ENCODE data around the gene COL5A1.

The COL5A1 gene

DNA sequence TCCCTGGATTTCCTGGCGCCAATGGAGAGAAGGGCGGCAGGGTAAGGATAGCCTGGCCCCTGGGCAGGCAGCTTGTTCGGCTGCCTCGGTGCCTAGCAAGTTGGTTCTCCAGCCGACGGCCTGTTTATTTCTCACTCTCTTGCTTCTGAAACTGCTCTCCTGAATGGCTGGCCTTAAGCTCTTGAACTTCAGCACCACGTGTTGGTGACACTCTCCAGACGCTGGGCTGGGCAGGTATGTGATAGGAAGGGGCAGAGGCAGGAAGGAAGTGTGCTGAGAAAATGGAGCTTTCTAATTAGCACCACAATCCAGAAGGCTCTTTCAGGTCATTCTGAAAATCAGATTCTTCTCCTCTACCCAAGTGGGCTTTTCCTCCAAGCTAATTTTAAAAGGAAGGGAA is 147.6 kb downstream of the COL5A1 start:
- Histone ChIP-seq H3K9me2 (ENCODE audit: low read depth, low read length) (no peaks in the 10 kb centered on the region), H3K9me3 (ENCODE audit: low read length) (no peaks in the 10 kb centered on the region), H3K79me2 (ENCODE audit: insufficient read depth, low read length) (no peaks in the 10 kb centered on the region), H3K27ac (ENCODE audit: low read depth, low read length, poor library complexity, severe bottlenecking) (no peak overlapping the region), H3K27me3 (ENCODE audit: insufficient read depth, low read length) (peaks cover 5% of the 10 kb centered on the region; the same call in 1 of the 2 replicates), H4K20me1 (ENCODE audit: insufficient read depth, low read length) (no peaks in the 10 kb centered on the region), H3K4me3 (ENCODE audit: low read depth, low read length, poor library complexity, severe bottlenecking) (no peak overlapping the region), H3K36me3 (ENCODE audit: insufficient read depth, low read length) (no peaks in the 10 kb centered on the region), H3F3A (ENCODE audit: insufficient read depth, low read length) (no peaks in the 10 kb centered on the region), H3K9ac (ENCODE audit: low read length) (no peak overlapping the region), H2AFZ (ENCODE audit: low read length) (no peak overlapping the region), H3K4me2 (ENCODE audit: low read length) (no peak overlapping the region), H3K4me1 (ENCODE audit: insufficient read depth, low read length, severe bottlenecking) (no peaks in the 10 kb centered on the region)
- no peak for TF ChIP-seq EZH2 (IDR thresholded peaks at IDR 0.05; ENCODE audit: borderline replicate concordance, low read length)
- TF ChIP-seq, protein P1, sequence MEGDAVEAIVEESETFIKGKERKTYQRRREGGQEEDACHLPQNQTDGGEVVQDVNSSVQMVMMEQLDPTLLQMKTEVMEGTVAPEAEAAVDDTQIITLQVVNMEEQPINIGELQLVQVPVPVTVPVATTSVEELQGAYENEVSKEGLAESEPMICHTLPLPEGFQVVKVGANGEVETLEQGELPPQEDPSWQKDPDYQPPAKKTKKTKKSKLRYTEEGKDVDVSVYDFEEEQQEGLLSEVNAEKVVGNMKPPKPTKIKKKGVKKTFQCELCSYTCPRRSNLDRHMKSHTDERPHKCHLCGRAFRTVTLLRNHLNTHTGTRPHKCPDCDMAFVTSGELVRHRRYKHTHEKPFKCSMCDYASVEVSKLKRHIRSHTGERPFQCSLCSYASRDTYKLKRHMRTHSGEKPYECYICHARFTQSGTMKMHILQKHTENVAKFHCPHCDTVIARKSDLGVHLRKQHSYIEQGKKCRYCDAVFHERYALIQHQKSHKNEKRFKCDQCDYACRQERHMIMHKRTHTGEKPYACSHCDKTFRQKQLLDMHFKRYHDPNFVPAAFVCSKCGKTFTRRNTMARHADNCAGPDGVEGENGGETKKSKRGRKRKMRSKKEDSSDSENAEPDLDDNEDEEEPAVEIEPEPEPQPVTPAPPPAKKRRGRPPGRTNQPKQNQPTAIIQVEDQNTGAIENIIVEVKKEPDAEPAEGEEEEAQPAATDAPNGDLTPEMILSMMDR (IDR thresholded peaks at IDR 0.05; ENCODE audit: low read length), result no peak

DNA sequence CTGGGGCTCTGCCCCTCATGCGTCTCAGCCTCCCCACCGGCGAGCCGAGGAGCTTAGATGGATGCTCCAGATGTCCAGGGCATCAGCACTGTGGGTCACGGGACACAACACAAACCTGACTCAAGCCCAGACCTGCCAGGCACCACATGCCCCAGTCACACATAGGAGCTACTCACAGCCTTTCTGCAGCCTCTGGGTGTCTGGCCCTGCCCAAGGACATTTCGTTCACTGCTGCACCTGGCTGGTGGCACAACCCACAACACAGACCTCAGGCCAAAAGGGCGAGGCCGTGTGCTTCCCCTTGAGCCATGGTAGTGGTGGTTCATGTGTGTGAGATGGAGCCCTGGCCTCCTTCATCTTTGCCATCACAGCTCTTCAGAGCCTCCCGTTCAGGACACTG is 149.4 kb downstream of the COL5A1 start:
- Histone ChIP-seq H3K4me3 (ENCODE audit: low read depth, low read length, poor library complexity, severe bottlenecking) (no peak overlapping the region), H3K9me3 (ENCODE audit: low read length) (no peaks in the 10 kb centered on the region), H3K27ac (ENCODE audit: low read depth, low read length, poor library complexity, severe bottlenecking) (no peak overlapping the region), H3K4me2 (ENCODE audit: low read length) (no peak overlapping the region), H3K79me2 (ENCODE audit: insufficient read depth, low read length) (no peaks in the 10 kb centered on the region), H3F3A (ENCODE audit: insufficient read depth, low read length) (no peaks in the 10 kb centered on the region), H3K36me3 (ENCODE audit: insufficient read depth, low read length) (no peaks in the 10 kb centered on the region), H3K9ac (ENCODE audit: low read length) (no peak overlapping the region), H3K4me1 (ENCODE audit: insufficient read depth, low read length, severe bottlenecking) (no peaks in the 10 kb centered on the region), H3K9me2 (ENCODE audit: low read depth, low read length) (no peaks in the 10 kb centered on the region), H3K27me3 (ENCODE audit: insufficient read depth, low read length) (peaks cover 2% of the 10 kb centered on the region; the same call in 1 of the 2 replicates), H4K20me1 (ENCODE audit: insufficient read depth, low read length) (no peaks in the 10 kb centered on the region), H2AFZ (ENCODE audit: low read length) (no peak overlapping the region)
- TF ChIP-seq EZH2 (IDR thresholded peaks at IDR 0.05; ENCODE audit: borderline replicate concordance, low read length), result no peak
- TF ChIP-seq, protein P1 (IDR thresholded peaks at IDR 0.05; ENCODE audit: low read length), result no peak

DNA sequence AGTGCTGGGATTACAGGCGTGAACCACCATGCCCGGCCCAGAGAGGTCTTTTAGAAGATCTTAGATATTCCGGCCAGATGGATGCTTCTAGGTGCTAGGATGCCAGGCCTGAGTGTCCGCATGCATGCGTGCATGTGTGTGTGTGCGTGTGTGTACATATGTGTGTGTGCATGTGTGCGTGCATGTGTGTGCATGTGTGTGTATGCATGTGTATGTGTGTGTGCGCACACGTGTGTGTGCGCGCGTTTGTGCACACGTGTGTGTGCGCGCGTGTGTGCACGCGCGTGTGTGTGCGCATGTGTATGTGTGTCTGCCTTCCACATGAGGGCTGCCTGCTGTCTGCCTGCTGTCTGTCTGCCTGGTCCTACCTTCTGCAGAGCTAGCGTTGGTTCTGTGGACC is 151.0 kb downstream of the COL5A1 start:
- Histone ChIP-seq H3K27me3 (ENCODE audit: insufficient read depth, low read length) (peaks cover 3% of the 10 kb centered on the region; the same call in 1 of the 2 replicates), H3K27ac (ENCODE audit: low read depth, low read length, poor library complexity, severe bottlenecking) (no peak overlapping the region), H3K9me3 (ENCODE audit: low read length) (no peaks in the 10 kb centered on the region), H3F3A (ENCODE audit: insufficient read depth, low read length) (no peaks in the 10 kb centered on the region), H3K9me2 (ENCODE audit: low read depth, low read length) (no peaks in the 10 kb centered on the region), H3K9ac (ENCODE audit: low read length) (no peak overlapping the region), H3K36me3 (ENCODE audit: insufficient read depth, low read length) (no peaks in the 10 kb centered on the region), H3K4me3 (ENCODE audit: low read depth, low read length, poor library complexity, severe bottlenecking) (no peak overlapping the region), H3K79me2 (ENCODE audit: insufficient read depth, low read length) (no peaks in the 10 kb centered on the region), H4K20me1 (ENCODE audit: insufficient read depth, low read length) (no peaks in the 10 kb centered on the region), H3K4me2 (ENCODE audit: low read length) (no peak overlapping the region), H2AFZ (ENCODE audit: low read length) (no peak overlapping the region), H3K4me1 (ENCODE audit: insufficient read depth, low read length, severe bottlenecking) (no peaks in the 10 kb centered on the region)
- TF ChIP-seq, protein P1 (IDR thresholded peaks at IDR 0.05; ENCODE audit: low read length), result no peak
- no peak for TF ChIP-seq EZH2 (IDR thresholded peaks at IDR 0.05; ENCODE audit: borderline replicate concordance, low read length)

All from OCI-LY1 (cell line).